AG09309 (cell line): Measurements from ENCODE around the gene RIN3.

ENCODE experiments used
- DNase-seq: peaks from one replicate; pipeline ENCODE4 v3.0.0-alpha.2; 2010; ENCODE audit warnings: low read depth
- H3K4me3 ChIP-seq: 2 replicates; pipeline ENCODE4 v1.5.1; 2011; ENCODE audit warnings: mild to moderate bottlenecking, low read depth, low read length, moderate library complexity; ENCODE audit not compliant: control insufficient read depth
- TF ChIP-seq, protein P1 (sequence below): IDR thresholded peaks from 2 replicates; pipeline ENCODE4 v1.5.1; 2011; ENCODE audit warnings: mild to moderate bottlenecking, low read depth, low read length, inconsistent platforms; ENCODE audit not compliant: insufficient read depth, control insufficient read depth; ENCODE audit errors: missing control alignments

Gene RIN3

DNA sequence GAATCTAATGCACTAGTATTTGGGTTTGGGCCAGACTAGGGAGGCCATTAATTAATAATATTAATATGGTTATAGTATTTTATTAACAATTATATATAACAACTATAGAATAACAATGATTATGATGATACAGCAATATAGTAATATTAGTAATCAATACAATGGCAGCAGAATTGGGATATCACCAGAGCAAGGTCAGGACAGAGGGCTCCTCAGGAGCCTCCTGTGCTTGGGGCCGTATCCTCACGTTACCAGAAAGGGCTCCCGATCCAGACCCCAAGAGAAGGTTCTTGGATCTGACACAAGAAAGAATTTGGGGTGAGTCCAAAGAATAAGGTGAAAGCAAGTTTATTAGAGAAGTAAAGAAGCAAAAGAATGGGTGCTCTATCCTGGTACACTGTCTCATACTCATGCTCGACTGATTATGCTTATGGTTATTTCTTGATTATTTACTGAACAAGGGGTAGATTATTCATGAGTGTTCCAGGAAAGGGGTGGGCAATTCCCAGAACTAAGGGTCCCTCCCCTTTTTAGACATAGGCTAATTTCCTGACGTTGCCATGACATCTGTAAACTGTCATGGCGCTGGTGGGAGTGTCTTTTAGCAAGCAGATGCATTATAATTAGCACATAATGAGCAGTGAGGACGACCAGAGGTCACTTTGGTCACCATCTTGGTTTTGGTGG lies 61.6 kb downstream of the RIN3 start:
- DNase-seq, result no peak
- no peak overlapping the region for H3K4me3 ChIP-seq
- TF ChIP-seq, protein P1, sequence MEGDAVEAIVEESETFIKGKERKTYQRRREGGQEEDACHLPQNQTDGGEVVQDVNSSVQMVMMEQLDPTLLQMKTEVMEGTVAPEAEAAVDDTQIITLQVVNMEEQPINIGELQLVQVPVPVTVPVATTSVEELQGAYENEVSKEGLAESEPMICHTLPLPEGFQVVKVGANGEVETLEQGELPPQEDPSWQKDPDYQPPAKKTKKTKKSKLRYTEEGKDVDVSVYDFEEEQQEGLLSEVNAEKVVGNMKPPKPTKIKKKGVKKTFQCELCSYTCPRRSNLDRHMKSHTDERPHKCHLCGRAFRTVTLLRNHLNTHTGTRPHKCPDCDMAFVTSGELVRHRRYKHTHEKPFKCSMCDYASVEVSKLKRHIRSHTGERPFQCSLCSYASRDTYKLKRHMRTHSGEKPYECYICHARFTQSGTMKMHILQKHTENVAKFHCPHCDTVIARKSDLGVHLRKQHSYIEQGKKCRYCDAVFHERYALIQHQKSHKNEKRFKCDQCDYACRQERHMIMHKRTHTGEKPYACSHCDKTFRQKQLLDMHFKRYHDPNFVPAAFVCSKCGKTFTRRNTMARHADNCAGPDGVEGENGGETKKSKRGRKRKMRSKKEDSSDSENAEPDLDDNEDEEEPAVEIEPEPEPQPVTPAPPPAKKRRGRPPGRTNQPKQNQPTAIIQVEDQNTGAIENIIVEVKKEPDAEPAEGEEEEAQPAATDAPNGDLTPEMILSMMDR, result no peak

DNA sequence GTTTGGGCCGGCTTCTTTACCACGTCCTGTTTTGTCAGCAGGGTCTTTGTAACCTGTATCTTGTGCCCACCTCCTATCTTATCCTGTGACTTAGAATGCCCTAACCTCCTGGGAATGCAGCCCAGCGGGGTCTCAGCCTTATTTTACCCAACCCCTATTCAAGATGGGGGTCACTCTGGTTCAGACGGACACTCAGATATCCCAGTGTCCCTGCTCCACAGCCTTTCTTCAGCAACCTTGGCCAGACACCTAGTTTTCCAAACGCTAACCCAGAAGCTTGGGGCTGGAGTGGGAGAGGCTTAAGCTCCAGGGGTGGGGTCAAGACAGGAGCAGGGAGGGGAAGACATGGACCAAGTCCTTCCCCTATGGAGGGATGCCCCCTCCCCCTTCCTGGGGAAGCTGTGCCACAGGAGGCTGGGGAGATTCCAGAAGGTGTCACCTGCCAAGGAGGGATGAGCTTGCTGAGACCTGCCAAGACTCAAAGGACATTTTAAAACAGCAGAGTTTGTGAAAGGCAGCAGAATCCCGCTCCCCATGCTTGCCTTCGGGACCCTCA lies 62.2 kb downstream of the RIN3 start:
- no peak overlapping the region for H3K4me3 ChIP-seq
- no peak for DNase-seq
- TF ChIP-seq, protein P1, result no peak

DNA sequence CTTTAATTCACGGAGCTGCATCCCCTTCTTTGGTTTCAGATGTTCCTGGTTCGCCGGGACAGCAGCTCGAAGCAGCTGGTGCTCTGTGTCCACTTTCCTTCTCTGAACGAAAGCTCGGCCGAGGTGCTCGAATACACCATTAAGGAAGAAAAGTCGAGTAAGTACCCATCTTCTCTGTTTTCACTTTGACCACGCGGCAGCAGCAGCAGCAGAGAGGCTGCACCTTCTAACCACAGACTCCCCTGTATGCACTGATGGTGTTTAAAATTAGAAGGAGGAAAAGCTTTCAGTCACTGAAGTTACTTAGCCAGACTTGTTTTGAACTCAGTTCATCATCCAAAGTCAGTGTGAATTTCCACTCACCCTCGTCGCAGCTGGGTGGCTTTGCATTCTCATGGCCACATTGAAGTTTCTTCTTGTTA lies 63.8 kb downstream of the RIN3 start:
- H3K4me3 ChIP-seq, result no peak overlapping the region
- no peak for DNase-seq
- TF ChIP-seq, protein P1, result no peak

DNA sequence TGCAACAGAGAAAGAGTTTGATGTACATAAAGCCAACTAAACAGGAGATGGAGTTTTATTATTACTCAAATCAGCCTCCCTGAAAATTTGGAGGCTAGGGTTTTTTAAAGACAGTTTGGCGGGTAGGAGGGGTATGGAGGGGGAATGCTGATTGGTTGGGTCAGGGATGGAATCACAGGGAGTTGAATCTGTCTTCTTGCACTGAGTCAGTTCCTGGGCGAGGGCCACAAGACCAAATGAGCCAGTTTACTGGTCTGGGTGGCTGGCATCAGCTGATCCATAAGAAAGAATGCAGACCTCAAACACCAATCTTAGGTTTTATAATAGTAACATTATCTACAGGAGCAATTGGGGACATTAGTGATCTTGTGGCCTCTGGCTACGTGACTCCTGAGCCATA lies 64.9 kb downstream of the RIN3 start:
- TF ChIP-seq, protein P1, result no peak
- DNase-seq, result no peak

DNA sequence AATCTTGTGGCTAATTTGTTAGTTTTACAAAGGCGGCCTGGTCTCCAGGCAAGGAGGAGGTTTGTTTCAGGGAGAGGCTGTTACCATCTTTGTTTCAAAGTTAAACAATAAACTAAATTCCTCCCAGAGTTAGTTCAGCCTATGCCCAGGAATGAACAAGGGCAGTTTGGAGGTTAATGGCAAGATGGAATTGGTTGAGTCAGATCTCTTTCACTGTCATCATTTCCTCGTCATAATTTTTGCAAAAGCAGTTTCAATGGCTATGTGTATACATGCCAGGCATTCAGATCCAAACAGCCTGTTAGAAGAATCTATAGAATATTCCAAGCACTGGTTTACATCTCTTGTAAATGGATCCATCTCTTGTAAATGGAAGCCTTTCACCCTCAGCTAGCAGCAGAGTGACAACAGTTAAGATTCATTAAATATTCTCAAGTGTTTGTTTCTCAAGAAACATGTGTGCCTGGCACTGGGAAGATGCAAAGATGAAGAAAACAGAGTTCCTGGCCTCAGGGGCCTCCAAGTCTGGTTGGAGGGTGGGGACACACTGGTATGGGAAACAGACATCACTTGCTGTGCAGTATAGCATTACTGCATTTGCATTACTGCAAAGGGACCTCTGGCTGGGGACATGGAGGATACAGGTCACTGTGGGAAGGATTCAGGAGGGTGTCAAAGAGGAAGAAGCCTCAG lies 65.8 kb downstream of the RIN3 start:
- DNase-seq, result no peak
- H3K4me3 ChIP-seq, result no peak overlapping the region
- TF ChIP-seq, protein P1, result no peak

More for the DNA sequence above, 64.9 kb downstream of the RIN3 start:
- no peak overlapping the region for H3K4me3 ChIP-seq

DNA sequence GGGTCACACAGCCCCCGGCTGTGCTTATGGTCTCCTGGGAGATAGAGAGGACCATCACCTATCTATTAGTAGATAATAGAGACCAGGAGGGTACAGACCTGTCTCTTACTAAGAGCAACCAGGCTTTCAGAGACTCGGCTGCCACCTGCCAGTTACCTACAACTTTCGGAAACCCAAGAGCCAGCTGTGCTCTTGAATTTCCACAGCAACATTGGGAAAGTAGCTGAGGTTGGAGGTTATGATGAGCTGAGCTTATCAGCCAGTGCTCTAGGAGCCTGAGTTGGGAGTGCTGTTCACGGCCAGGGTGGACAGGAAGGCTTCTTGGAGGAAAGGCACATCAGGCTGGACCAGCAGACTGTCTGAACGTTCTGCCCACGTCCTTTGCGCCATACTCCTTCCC lies 67.6 kb downstream of the RIN3 start:
- H3K4me3 ChIP-seq, result no peak overlapping the region
- no peak for DNase-seq
- TF ChIP-seq, protein P1, result no peak
